PC-9 (cell line): Measurements from ENCODE around the gene CTXND2. TPM values are rescaled to one million over a fixed set of nuclear protein-coding genes. Genes with fewer than 3 reads are reported as not detected.
"Not testable (repeated sequence)": the region's sequence is repeated elsewhere in the genome, so short reads cannot be mapped to it uniquely, and the experiment has no call there.

ENCODE experiments used
- BruUV-seq: library from RNA; stranded (reverse); fragments of 400-500 nt; replicated peaks from 2 replicates; lab custom pipeline; 2021; lab: Mats Ljungman, UMichigan
- CTCF ChIA-PET: fragments of 300-600 bp; sonication (Branson Sonifier 250); formaldehyde crosslinking; loops from one replicate; lab custom pipeline; 2022; ENCODE audit warnings: antibody characterized with exemption; lab: Charles Lee
- POLR2A ChIA-PET: fragments of 300-600 bp; sonication (Branson Sonifier 250); formaldehyde crosslinking; loops from one replicate; lab custom pipeline; 2022; ENCODE audit warnings: antibody characterized with exemption; ENCODE audit not compliant: unreplicated experiment; lab: Charles Lee
- DNase-seq, 2 experiments: peaks; one replicate each; pipeline versions ENCODE4 v3.0.0 to v3.0.0-alpha.2; 2015 to 2022; ENCODE audit warnings: mixed read lengths in 1 of 2
- H2AFZ ChIP-seq: fragments of 200-600 bp; sonication (generic); 2 replicates; pipeline ENCODE4 v1.8.1; 2017; ENCODE audit warnings: antibody characterized with exemption
- H3F3A ChIP-seq: fragments of 200-600 bp; sonication (generic); 2 replicates; pipeline ENCODE4 v1.8.1; 2017; ENCODE audit warnings: antibody characterized with exemption, mild to moderate bottlenecking, low read depth; ENCODE audit not compliant: insufficient read depth
- H3K27ac ChIP-seq: fragments of 200-600 bp; sonication (generic); 2 replicates; pipeline ENCODE4 v1.6.1; 2016; ENCODE audit warnings: mixed run types
- H3K27me3 ChIP-seq: fragments of 200-600 bp; sonication (generic); 2 replicates; pipeline ENCODE4 v1.6.1; 2016; ENCODE audit warnings: low read depth, mixed run types; ENCODE audit not compliant: insufficient read depth
- H3K36me3 ChIP-seq: fragments of 200-600 bp; sonication (generic); 2 replicates; pipeline ENCODE4 v1.6.1; 2016; ENCODE audit warnings: low read depth, mixed run types
- H3K4me1 ChIP-seq: fragments of 200-600 bp; sonication (generic); replicated peaks from 2 replicates; pipeline ENCODE4 v1.6.1; 2016; ENCODE audit warnings: mixed run types; ENCODE audit not compliant: insufficient read depth
- H3K4me2 ChIP-seq: fragments of 200-600 bp; sonication (generic); 2 replicates; pipeline ENCODE4 v1.6.1; 2017; ENCODE audit warnings: mixed run types
- H3K4me3 ChIP-seq: fragments of 200-600 bp; sonication (generic); 2 replicates; pipeline ENCODE4 v1.6.1; 2016; ENCODE audit warnings: mixed run types
- H3K79me2 ChIP-seq: fragments of 200-600 bp; sonication (generic); 2 replicates; pipeline ENCODE4 v1.6.1; 2017; ENCODE audit warnings: low read depth, mixed run types
- H3K9me2 ChIP-seq: fragments of 200-600 bp; sonication (generic); 2 replicates; pipeline ENCODE4 v1.8.1; 2017; ENCODE audit warnings: mild to moderate bottlenecking; ENCODE audit not compliant: insufficient read depth
- H3K9me3 ChIP-seq: fragments of 200-600 bp; sonication (generic); 2 replicates; pipeline ENCODE4 v1.8.1; 2016; ENCODE audit warnings: low read depth; ENCODE audit not compliant: insufficient read depth
- H4K20me1 ChIP-seq: fragments of 200-600 bp; sonication (generic); 2 replicates; pipeline ENCODE4 v1.8.1; 2017; ENCODE audit not compliant: insufficient read depth
- CTCF ChIP-seq: fragments of 200-600 bp; sonication (generic); conservative IDR thresholded peaks from 2 replicates; pipeline ENCODE4 v1.6.1; 2017; ENCODE audit warnings: mixed run types, antibody characterized with exemption, mild to moderate bottlenecking, moderate library complexity
- EZH2 ChIP-seq: fragments of 200-600 bp; sonication (generic); IDR thresholded peaks from 2 replicates; pipeline ENCODE4 v1.8.0; 2017; ENCODE audit warnings: antibody characterized with exemption, low read depth
- intact Hi-C: fragments of 100-400 bp; cut with micrococcal nuclease; formaldehyde crosslinking; loops from one replicate; pipeline ENCODE4 v1.10.0; 2022; ENCODE audit not compliant: unreplicated experiment
- total RNA-seq: library from RNA; stranded (reverse); gene quantifications from 2 replicates; pipeline ENCODE4 v1.2.3, GENCODE V29; 2021

Gene CTXND2
- total RNA-seq, 1 experiment from 2014 or later, result not detected

DNA sequence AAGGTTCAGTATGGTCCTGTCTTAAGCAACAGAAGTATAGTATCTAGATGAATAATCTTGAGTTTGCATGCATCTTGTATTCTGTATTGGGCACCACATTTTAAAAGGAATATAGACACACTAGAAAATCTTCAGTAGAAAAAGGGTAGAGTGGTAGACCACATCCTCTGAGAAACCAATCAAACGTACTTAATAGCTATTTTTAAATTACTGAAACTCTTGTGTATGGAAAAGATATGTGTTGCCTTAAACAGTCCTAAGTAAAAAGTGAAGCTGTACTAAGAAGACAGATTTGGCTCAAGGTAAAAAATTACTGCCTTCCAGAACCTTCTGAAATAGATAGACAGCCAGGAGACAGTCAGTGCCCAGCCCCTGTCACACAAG lies 3.1 kb downstream of the CTXND2 start:
- no peak for DNase-seq
- H3K4me3 ChIP-seq, result no peak overlapping the region
- ChIA-PET POLR2A (interaction anchor here (0.5 kb wide), 1 partner anchor 177 kb away, joined by 6 read pairs; no protein-coding TSS in a partner anchor), CTCF (no interaction called here)
- no peaks in the 10 kb centered on the region for H3K27me3 ChIP-seq
- intact Hi-C loops, result no loop called here
- no peaks in the 10 kb centered on the region for H4K20me1 ChIP-seq
- no peaks in the 10 kb centered on the region for H3K9me3 ChIP-seq
- no peak for TF ChIP-seq EZH2
- TF ChIP-seq CTCF, result no peak
- H3K4me2 ChIP-seq, result no peak overlapping the region
- H3K79me2 ChIP-seq, result no peaks in the 10 kb centered on the region
- H3K4me1 ChIP-seq, result peaks cover under 1% of the 10 kb centered on the region; the same call in 1 of the 2 replicates
- H2AFZ ChIP-seq, result no peak overlapping the region
- no peaks in the 10 kb centered on the region for H3K36me3 ChIP-seq
- no TSS peak for BruUV-seq
- 0 out of 2 replicates have a peak, but pooled peaks cover 4% of the 10 kb centered on the region for H3K9me2 ChIP-seq
- H3K27ac ChIP-seq, result no peak overlapping the region
- no peaks in the 10 kb centered on the region for H3F3A ChIP-seq

DNA sequence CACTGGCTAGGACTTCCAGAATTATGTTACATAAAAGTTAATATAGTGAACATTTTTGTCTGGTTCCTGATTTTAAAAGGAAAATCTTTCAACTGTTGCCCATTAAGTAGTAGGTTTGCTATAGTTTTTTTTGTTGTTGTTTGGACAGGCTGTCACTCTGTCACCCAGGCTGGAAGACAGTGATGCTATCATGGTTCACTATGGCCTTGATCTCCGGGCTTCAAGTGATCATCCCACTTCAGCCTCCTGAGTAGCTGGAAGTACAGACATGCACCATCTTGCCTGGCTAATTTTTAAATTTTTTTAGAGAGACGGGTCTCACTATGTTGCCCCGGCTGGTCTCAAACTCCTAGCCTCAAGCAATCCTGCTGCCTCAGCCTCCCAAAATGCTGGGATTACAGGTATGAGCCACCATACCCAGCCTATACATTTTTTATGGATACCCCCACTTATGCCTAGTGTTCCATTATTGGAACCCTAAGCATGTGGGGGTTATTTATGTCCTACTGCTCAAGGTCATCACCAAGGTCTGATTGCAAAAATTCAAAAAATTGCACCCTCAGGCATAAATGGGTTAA lies 6.5 kb downstream of the CTXND2 start:
- no peak for DNase-seq
- Histone ChIP-seq H3K9me2 (0 out of 2 replicates have a peak, but pooled peaks cover 4% of the 10 kb centered on the region), H2AFZ (no peak overlapping the region), H3K9me3 (no peaks in the 10 kb centered on the region), H3K4me3 (no peak overlapping the region), H3K4me2 (no peak overlapping the region), H4K20me1 (no peaks in the 10 kb centered on the region), H3F3A (peaks cover 8% of the 10 kb centered on the region), H3K27me3 (no peaks in the 10 kb centered on the region), H3K36me3 (no peaks in the 10 kb centered on the region), H3K27ac (no peak overlapping the region), H3K79me2 (no peaks in the 10 kb centered on the region), H3K4me1 (peaks cover 5% of the 10 kb centered on the region; the same call in 1 of the 2 replicates)
- ChIA-PET CTCF (no interaction called here), POLR2A (no interaction called here)
- intact Hi-C loops, result no loop called here
- TF ChIP-seq CTCF (no peak), EZH2 (no peak)
- BruUV-seq, result no TSS peak

DNA sequence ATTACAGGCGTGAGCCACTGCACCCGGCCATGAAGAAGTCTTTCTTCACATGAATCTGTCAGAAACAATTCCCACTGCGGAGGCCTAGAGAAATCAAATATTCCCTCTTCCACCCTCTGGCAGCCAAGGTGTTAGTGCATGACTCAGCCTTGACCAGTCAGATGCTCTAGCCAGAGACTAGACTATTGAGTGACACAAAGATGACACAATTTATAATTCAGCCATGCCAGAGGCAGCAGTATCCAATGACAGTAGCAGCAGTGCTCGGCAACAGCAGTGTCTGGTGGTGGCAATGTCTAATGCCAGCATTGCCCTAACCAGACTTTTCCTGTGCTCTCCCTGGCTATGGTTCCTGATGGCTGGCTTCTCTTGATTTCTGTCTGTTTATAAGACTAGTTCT lies 8.7 kb downstream of the CTXND2 start:
- peak; percentile 48 to 78 for DNase-seq
- TF ChIP-seq EZH2, result no peak
- TF ChIP-seq CTCF, result no peak
- H3K36me3 ChIP-seq, result no peaks in the 10 kb centered on the region
- no peaks in the 10 kb centered on the region for H3K79me2 ChIP-seq
- peak overlapping the region; percentile 22; the same call in 1 of the 2 replicates for H3K4me2 ChIP-seq
- ChIA-PET CTCF (no interaction called here), POLR2A (no interaction called here)
- H4K20me1 ChIP-seq, result no peaks in the 10 kb centered on the region
- H3K27me3 ChIP-seq, result no peaks in the 10 kb centered on the region
- H3K9me2 ChIP-seq, result 0 out of 2 replicates have a peak, but pooled peaks cover 4% of the 10 kb centered on the region
- peaks cover 5% of the 10 kb centered on the region; the same call in 1 of the 2 replicates for H3K4me1 ChIP-seq
- H3K4me3 ChIP-seq, result no peak overlapping the region
- no peak overlapping the region for H2AFZ ChIP-seq
- H3K27ac ChIP-seq, result no peak overlapping the region
- H3F3A ChIP-seq, result peaks cover 8% of the 10 kb centered on the region
- intact Hi-C loops, result no loop called here
- no peaks in the 10 kb centered on the region for H3K9me3 ChIP-seq
- no TSS peak for BruUV-seq

- BruUV-seq, H3K27ac ChIP-seq, H3K36me3 ChIP-seq, H4K20me1 ChIP-seq, H3K4me2 ChIP-seq, CTCF ChIA-PET, H2AFZ ChIP-seq, H3K79me2 ChIP-seq, H3K4me3 ChIP-seq, DNase-seq, H3K9me3 ChIP-seq, H3K27me3 ChIP-seq, H3K9me2 ChIP-seq, H3K4me1 ChIP-seq, intact Hi-C loops: not testable (repeated sequence)
- H3F3A ChIP-seq, result peaks cover 11% of the 10 kb centered on the region
- POLR2A ChIA-PET, result interaction anchor here (0.6 kb wide), 1 partner anchor 332 kb away, joined by 6 read pairs; no protein-coding TSS in a partner anchor
These were observed 12.9 kb downstream of the CTXND2 start for GRCh38 chr1:150899795-150900194.
